ENCODE data around the gene GUK1. TPM values are rescaled to one million over a fixed set of nuclear protein-coding genes. Genes with fewer than 3 reads are reported as not detected.

The GUK1 gene
- total and polyA plus RNA-seq, 2 of the 8 experiments (the other 6 are each of a cell fraction or from before 2014, with no cell fraction given) = 68.5 to 183 TPM

DNA sequence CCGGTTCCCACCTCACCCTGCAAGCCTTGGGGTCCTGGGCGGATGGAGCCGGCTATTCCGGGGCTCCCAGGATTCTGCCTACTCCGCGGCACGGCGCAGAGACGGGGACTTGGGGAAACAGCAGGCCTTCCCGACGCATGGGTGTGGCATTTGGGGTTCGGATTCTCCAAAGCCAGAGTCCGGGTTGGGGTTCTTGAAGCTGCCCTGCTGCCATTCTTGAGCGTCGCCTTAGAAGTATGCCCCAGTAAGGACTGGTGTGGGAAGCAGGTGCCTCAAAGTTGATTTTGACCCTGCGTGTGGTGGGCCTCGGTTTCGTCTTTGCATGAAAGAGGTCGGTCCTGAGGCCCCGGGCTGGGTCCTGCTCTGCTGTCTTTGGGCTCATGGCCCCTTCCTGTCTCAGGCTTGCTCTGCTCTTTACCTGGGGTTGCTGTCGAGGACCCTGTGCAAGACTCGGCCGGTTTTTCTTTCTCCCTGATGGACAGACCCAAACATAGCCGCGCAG is 696 bp downstream of the GUK1 start:
- no peak overlapping the region for H3K18ac ChIP-seq (ENCODE audit: extremely low read depth, low read length)
- H2BK12ac ChIP-seq (ENCODE audit: low read depth, low read length) = no peak overlapping the region
- no peak overlapping the region for H2BK15ac ChIP-seq (ENCODE audit: low read length)
- H3K27me3 ChIP-seq (replicated peaks in 1 of 4; ENCODE audit: control insufficient read depth in 3 of 4, extremely low read depth in 1 of 4, insufficient read depth in 3 of 4, low read length in 3 of 4) = peaks cover 0 to 14% (median 1%) of the 10 kb centered on the region in 4 experiments; a peak in 3 of 7 replicates
- H3K14ac ChIP-seq (ENCODE audit: insufficient read length) = no peak overlapping the region
- H2AK5ac ChIP-seq (ENCODE audit: low read depth, low read length) = no peak overlapping the region
- no peak overlapping the region for H3K23ac ChIP-seq (ENCODE audit: insufficient read length)
- peaks cover 8 to 21% of the 10 kb centered on the region in 2 experiments for H4K20me1 ChIP-seq (replicated peaks in 1 of 2; ENCODE audit: control insufficient read depth in 1 of 2, insufficient read depth in 2 of 2, low read length in 2 of 2)
- H3K27ac ChIP-seq (ENCODE audit: low read depth, low read length) = peak overlapping the region; percentile 85; the same call in 1 of the 2 replicates
- WGBS, 2 experiments (ENCODE audit: extremely low coverage in 1 of 2, insufficient coverage in 1 of 2, insufficient read length in 1 of 2, insufficient replicate concordance in 2 of 2, low coverage in 1 of 2, low lambda C conversion rate in 2 of 2, missing lambda C conversion rate in 1 of 2) = 24% methylated on average over 23 of the region's 25 CpGs; no CpG with 5 or more reads in 1 of the 2 experiments
- H3K56ac ChIP-seq (replicated peaks; ENCODE audit: insufficient read length, low read depth, low read length) = peak overlapping the region; percentile 73
- no peak for DNase-seq (ENCODE audit: low read depth in 1 of 2, low spot score in 2 of 2)
- no peak overlapping the region for H4K5ac ChIP-seq (ENCODE audit: insufficient read length, low read depth, low read length)
- H3K79me1 ChIP-seq (ENCODE audit: low read depth, low read length) = peaks cover 23% of the 10 kb centered on the region
- no peak for FAIRE-seq
- ChIA-PET CTCF (ENCODE audit: partially characterized antibody) (interaction anchor here (0.8 to 2.9 kb wide), 6 partner anchors 10 to 133 kb away, joined by 3 to 7 read pairs (median 3); partner anchors contain the start of gene IBA57), POLR2A (ENCODE audit: partially characterized antibody) (interaction anchor here (0.9 to 3.9 kb wide), 8 partner anchors 9 to 73 kb away, joined by 3 to 30 read pairs (median 4); partner anchors contain the start of genes GJC2 and IBA57)
- no peak overlapping the region for H2BK20ac ChIP-seq (ENCODE audit: low read length)
- H3K9me3 ChIP-seq (ENCODE audit: insufficient read depth in 2 of 2, low read depth in 1 of 2, low read length in 1 of 2) = no peaks in the 10 kb centered on the region
- H3K4me1 ChIP-seq (replicated peaks in 1 of 4; ENCODE audit: control insufficient read depth in 3 of 4, insufficient read depth in 4 of 4, low read length in 3 of 4) = peaks cover 0 to 10% (median 6%) of the 10 kb centered on the region in 4 experiments; a peak in 5 of 7 replicates
- no peak overlapping the region for H3K4ac ChIP-seq (replicated peaks; ENCODE audit: insufficient read length, low read depth, low read length)
- TF ChIP-seq GTF2F1 (IDR thresholded peaks at IDR 0.05; ENCODE audit: borderline replicate concordance, low read depth, low read length) = no peak
- peak in 1 of 2 experiments; percentile 8; a peak in 1 of 3 replicates for TF ChIP-seq POLR2A (IDR thresholded peaks at IDR 0.05; ENCODE audit: control extremely low read depth in 1 of 2, low read depth in 2 of 2, low read length in 2 of 2)
- 0 out of 2 replicates have a peak, but pooled peaks have one; percentile 20 for TF ChIP-seq SUZ12 (IDR thresholded peaks at IDR 0.05; ENCODE audit: low read length)
- peaks cover 0 to 43% of the 10 kb centered on the region in 2 experiments; a peak in 3 of 4 replicates for H3K79me2 ChIP-seq (ENCODE audit: control insufficient read depth in 1 of 2, insufficient read depth in 2 of 2, low read length in 2 of 2)
- H4K8ac ChIP-seq (ENCODE audit: extremely low read depth, insufficient read depth, low read length) = peak overlapping the region; percentile 99; the same call in 1 of the 2 replicates
- H3K4me3 ChIP-seq (ENCODE audit: extremely low read depth in 1 of 4, insufficient read depth in 2 of 4, low read depth in 3 of 4, low read length in 4 of 4) = peak overlapping the region; percentile 80 to 93 (median 88)
- H2BK5ac ChIP-seq (ENCODE audit: low read depth, low read length) = 0 out of 2 replicates have a peak overlapping the region, but pooled peaks have one; percentile 92
- H2BK120ac ChIP-seq (replicated peaks; ENCODE audit: low read depth, low read length) = no peak overlapping the region
- peak overlapping the region; percentile 67 to 88 for H3K4me2 ChIP-seq (ENCODE audit: insufficient read depth in 1 of 2, low read depth in 2 of 2, low read length in 2 of 2)
- peaks cover 5% of the 10 kb centered on the region; the same call in 1 of the 2 replicates for H3K23me2 ChIP-seq (ENCODE audit: low read depth, low read length)
- H2AFZ ChIP-seq (ENCODE audit: low read length) = no peak overlapping the region
- no peaks in the 10 kb centered on the region for H3K36me3 ChIP-seq (ENCODE audit: control insufficient read depth in 2 of 4, insufficient read depth in 4 of 4, low read length in 3 of 4)
- H4K91ac ChIP-seq (replicated peaks; ENCODE audit: insufficient read length, low read length) = no peak overlapping the region
- peak overlapping the region; percentile 90 to 97 (median 92); a peak in 6 of 7 replicates for H3K9ac ChIP-seq (replicated peaks in 1 of 4; ENCODE audit: extremely low read depth in 1 of 4, low read depth in 3 of 4, low read length in 3 of 4)
